ENCODE results near the gene CER1.

CER1 gene

GRCh38 chr9:14671377-14671776 is 51.2 kb downstream of the CER1 start:
- TF ChIP-seq CTBP1 (IDR thresholded peaks at IDR 0.05; ENCODE audit: borderline replicate concordance) (no peak), ELF4 (IDR thresholded peaks at IDR 0.05) (no peak), ARNT (IDR thresholded peaks at IDR 0.05) (no peak), BHLHE40 (IDR thresholded peaks at IDR 0.05; ENCODE audit: borderline replicate concordance) (no peak), PKNOX1 (IDR thresholded peaks at IDR 0.05) (no peak)
- ChIA-PET CTCF (no interaction called here), POLR2A (no interaction called here)
- no peak for DNase-seq (ENCODE audit: extremely low spot score)

- ChIA-PET CTCF (no interaction called here), POLR2A (no interaction called here)
- TF ChIP-seq L3MBTL2 (conservative IDR thresholded peaks at IDR 0.05) (no peak), FOXK2 (IDR thresholded peaks at IDR 0.05) (no peak), LEF1 (IDR thresholded peaks at IDR 0.05; ENCODE audit: borderline replicate concordance) (no peak), ZNF384 (IDR thresholded peaks at IDR 0.05) (no peak), FOXM1 (IDR thresholded peaks at IDR 0.05; ENCODE audit: borderline replicate concordance) (no peak), ELF4 (IDR thresholded peaks at IDR 0.05) (no peak), HDGF (IDR thresholded peaks at IDR 0.05; ENCODE audit: borderline replicate concordance) (no peak), SUZ12 (IDR thresholded peaks at IDR 0.05) (no peak), NFRKB (IDR thresholded peaks at IDR 0.05) (no peak), ARNT (IDR thresholded peaks at IDR 0.05) (no peak), TARDBP (IDR thresholded peaks at IDR 0.05) (no peak), PKNOX1 (IDR thresholded peaks at IDR 0.05) (no peak), BHLHE40 (IDR thresholded peaks at IDR 0.05; ENCODE audit: borderline replicate concordance) (no peak)
- DNase-seq (ENCODE audit: extremely low spot score) = no peak
Observed at GRCh38 chr9:14670718-14671117, 51.8 kb downstream of the CER1 start.

Measured in HEK293T (cell line).